ENCODE measurements around the gene CTSH.
"Not testable (repeated sequence)": the region's sequence is repeated elsewhere in the genome, so short reads cannot be mapped to it uniquely, and the experiment has no call there.

CTSH gene

DNA sequence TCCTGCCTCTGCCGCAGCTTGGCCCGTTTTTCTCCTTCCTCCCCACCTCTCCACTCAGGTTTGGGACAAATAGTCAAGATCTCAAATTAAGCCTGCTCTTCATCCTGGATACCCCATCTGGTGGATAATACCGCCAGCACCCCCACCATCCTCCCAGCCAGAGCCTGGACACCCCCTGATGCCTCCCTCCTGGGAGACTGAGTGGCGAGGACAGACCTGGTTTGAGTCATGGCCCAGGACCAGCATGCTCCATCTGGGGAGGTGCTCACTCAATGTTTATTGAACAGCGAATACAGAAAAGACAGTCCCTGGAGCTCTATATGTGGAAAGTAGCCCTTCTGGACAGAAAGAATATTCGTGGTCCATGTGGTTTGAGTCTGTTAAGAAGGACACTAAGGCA is 23.3 kb downstream of the CTSH start:
- DNase-seq, result no peak

DNA sequence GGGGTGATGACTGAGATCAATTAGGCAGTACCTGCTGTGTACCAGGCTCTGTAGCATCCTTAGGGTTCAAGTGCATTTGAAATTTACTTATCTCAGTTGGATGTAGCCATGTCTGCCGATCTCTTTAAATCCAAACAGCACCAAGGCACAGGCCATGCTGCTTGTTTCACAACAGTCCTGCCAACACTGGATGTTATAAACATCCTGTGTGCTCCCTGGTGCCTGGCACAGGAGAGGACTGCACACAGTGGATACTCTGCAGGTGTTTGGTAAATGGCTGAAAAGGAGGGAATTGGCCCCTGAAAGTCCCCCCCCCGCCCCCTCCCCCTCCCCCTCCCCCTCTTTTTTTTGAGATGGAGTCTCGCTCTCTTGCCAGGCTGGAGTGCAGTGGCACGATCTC is 27.0 kb downstream of the CTSH start:
- no peak for DNase-seq

DNA sequence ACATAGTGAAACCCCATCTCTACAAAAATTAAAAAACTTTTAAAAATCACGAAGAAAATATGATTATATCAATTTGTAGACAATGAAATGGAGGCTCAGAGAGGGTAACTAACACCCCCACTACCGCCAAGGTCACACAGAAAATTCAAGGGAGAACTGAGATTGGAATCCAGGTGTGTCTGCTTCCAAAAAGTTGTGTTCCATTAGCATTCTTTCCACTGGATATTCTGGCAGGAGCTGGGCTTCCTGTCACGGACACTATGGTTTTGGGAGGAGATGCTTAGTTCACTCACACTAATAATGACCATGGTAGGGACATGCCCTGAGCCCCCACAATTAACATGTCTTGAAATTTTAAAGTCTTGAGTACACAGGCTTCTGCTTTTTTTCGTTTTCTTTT is 28.8 kb downstream of the CTSH start:
- DNase-seq, result no peak

DNA sequence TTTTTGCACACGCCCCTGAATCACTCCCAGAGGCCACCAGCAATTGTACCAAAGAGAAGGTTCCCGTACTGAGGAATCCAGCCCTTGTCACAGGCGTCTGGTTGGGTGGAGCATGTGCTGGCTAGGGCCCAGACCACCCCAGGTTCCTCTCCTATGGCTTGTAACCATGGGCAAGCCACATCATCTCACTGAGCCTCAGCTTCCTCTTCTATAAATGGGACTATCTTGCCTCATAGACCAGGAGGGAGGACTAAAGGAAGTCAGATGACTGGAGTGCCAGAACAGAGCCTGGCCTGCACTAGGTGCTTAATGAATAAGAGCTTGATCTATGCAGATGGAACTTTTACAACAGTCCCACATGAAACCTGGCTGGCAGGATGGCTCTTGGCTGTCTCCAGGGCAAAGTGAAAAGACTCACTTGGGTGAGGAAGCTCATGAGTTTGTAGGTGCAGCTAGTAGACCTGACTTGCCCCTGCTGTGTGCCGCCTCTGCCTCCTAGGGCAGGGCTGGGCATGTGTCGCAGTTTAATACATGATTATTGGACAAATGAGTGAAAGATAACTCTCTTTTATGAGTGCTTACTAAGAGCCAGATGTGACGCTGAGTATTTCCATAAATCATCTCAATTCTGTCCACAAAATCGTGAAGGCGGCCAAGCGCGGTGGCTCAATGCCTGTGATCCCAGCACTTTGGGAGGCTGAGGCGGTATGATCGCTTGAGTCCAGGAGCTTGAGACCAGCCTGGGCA is 29.3 kb downstream of the CTSH start:
- DNase-seq, result no peak

DNA sequence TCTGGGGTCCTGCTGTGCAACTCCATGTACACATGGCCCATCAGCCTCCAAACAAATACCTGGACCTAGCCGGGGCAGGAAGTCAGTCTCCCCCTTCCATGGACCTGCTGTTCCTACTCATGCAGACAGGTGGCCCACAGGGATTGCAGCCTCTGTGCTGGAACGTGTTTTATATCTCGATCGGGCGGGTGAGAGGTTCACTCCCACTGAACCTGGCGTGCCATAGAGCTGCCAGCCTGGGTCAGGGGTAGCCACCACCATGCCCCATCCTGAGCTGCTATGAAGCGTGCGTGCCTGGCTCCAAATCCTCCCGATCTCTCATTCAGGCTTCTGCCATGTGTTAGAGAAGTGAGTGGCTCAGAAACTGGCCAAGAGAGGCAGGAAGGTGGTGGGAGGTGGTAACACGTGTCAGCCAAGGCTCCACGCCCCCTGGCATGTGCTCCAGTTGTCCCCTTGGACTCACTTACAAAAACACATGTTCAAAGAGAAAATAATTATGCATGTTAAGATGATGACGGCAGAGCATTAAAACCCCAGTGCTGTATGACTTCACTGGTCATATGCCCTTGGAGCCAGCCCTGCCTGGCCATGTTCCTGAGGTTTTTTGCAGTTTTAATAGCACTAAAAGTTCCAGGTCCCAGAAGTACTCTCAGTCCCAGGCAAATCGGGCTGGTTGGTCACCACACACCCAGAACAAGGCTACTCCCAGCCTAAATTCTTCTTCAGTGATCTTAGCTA is 30.6 kb downstream of the CTSH start:
- no peak for DNase-seq

DNA sequence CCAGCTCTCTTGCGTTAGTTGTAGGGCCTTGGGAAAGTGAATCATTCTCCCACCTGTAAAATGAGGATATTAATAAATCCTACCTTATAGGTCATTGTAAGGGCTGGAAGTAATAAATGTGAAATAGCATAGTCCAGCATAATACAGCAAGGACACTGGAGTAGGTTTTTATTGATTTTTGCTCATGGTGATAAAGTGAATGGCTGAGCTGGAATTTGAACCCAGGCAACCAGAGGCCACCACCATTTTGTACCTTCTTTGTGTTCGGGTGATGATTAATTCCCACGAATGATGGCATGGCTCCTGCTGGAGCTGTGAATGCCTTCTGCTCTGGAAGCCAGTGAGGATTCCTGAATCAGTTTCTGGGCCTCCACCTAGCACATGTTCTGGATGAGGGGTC is 31.8 kb downstream of the CTSH start:
- no peak for DNase-seq

DNA sequence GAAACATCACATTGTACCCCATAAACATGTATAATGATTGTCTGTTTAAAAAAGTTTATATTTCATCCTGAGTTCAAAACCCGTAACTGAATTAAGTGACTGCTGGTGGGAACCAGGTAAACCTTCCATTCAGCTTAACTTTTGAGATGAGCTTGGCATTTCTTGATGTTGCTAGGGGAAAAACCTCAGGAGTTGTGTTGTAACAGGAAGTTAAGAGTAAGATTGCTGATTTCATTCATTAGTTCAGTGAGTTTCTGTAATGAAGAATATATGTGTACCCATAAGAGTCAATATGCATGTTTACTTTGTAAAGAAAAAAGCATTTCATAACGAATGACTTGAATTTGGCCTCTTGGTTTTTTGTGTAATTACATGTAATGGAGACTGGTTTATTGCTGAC is 32.5 kb downstream of the CTSH start:
- no peak for DNase-seq

DNA sequence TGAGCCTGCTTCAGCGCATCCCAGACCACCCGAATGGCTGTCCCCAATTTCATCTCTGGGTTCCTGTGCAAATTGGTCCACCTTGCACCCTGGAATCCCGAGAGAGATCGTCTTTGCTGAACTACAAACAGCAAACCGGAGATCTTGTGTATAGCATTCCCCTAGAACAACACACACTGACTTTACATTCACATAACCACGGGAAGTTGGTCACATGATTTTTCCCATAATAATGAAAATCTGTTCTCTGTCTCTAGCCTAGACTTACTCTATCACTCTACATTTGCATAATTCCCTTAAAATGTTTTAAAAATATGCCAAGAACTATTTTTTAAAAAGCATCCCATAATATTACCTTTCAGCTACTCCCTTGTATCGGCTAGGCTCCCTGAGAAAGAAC is 34.6 kb downstream of the CTSH start:
- no peak for DNase-seq

DNA sequence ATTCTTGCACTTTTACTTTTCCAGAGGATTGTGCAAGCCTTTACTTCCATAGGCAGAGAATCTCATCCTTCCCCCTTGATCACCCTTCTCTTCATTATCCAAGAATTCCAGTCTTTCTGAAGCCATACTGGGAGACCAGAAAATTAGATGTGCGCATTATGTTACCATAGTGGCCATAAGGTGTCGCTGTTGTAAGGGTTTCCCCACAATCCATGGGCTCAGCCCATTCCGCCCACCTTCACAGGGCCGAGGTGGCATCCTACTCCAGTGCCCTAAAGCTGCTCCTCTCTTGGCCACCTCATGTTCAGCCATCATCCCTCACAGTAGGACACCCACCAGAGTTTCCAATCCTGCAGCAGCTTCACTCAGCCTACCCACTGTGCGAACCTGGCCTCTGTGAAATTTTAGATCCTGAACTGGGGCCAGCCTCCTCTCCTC is 35.0 kb downstream of the CTSH start:
- DNase-seq, result peak; percentile 21

DNA sequence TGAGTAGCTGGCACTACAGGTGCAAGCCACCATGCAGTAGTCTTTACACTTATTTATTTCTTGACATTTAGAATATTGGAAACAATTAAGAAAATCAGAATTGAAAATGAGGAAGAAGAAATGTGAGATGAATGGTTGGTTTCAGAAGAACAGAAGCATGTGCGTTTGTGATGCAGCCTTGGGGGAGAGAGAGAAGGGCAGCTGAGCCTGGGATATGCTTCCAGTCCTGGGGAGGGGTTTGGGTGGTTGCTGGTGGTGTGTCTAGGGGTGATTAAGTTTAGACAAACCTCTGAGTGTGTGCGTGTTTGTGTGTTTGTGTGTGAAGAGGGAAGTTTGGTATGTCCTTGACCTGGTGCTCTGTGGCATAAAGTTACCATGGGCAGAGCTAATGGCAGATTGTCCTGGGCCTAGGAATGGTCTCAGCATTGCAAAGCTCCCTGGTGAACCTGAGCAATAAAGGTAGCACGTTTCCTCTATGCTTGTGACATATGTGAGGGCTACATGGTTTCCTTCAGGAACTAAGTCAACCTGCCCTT is 35.6 kb downstream of the CTSH start:
- no peak for DNase-seq

DNA sequence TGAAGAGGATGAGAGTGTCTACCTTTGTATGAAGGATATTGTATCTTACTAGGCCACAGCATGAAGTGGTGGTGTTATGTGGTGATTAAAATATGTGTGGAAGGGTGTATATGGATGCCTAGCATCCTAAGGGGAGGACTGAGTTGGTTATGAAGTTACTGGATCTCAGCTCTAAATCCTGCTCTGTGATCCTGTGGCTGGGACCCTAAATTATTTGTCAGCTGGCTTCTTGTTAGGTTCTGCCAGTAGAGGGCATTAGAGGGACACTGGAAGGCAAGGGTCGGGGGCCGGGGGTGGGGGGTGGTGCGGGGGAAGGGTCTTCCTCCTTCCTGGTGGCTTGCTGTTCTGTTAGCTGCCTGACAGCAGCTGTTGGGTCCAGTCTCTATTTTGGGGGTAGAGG is 37.3 kb downstream of the CTSH start:
- DNase-seq, result no peak

DNA sequence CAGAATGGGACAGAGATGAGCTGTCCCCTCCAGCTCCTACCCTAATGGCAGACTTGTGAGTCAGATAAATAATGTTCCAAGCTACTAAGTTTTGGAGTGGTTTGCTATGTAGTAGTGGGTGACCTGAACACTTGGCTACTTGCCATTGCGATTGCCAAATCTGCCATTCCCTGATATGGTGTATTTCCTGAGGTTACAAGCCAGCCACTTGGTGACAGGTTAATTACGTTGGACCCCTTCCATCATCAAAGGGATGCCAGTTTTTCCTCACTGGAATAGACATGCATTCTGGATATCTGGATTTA is 38.6 kb downstream of the CTSH start:
- no peak for DNase-seq

DNA sequence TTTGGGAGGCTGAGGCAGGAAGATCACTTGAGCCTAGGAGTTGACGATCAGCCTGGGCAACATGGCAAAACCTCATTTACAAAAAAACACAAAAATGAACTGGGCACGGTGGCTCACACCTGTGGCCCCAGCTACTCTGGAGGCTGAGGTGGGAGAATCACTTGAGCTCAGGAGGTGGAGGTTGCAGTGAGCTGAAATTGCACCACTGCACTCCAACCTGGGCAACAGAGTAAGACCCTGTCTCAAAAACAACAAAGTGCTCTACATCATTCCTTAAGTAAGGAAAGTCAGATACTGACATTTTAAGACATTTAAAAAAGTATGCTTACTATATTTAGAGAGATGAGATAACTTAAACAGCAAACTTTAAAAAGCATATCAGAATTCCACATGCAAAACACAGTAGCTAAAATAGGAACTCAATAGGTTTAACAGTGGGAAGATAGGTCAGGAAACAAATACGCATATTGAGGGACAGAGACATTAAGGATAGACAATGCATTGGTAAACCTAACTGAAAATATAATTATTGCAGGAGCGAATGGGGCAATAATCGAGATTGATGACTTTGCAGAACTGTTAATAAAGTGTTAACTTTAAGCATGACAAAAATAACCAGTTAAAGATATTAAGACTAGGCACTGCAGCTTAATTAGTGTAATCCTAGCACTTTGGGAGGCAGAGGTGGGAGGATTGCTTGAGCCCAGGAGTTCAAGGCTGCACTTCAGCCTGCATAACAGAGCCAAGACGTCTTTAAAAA is 40.1 kb downstream of the CTSH start:
- DNase-seq, result no peak

DNA sequence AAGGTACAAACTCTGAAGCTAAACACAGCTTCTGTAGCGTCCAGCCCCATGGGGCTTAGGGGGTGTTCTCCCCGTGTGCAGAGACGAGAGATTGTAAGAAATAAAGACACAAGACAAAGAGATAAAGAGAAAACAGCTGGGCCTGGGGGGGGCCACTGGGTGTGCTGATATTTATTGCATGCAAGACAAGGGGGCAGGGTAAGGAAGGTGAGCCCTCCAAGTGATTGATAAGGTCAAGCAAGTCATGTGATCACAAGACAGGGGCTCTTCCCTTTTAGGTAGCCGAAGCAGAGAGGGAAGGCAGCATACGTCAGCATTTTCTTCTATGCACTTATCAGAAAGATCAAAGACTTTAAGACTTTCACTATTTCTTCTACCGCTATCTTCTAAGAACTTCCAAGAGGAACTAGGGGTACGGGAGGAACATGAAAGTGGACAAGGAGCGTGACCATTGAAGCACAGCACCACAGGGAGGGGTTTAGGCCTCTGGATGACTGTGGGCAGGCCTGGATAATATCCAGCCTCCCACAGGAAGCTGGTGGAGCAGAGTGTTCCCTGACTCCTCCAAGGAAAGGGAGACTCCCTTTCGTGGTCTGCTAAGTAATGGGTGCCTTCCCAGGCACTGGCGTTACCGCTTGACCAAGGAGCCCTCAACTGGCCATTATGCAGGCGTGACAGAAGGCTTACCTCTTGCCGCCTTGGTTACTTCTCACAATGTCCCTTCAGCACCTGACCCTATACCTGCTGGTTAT is 42.4 kb downstream of the CTSH start:
- not testable (repeated sequence) for DNase-seq

DNA sequence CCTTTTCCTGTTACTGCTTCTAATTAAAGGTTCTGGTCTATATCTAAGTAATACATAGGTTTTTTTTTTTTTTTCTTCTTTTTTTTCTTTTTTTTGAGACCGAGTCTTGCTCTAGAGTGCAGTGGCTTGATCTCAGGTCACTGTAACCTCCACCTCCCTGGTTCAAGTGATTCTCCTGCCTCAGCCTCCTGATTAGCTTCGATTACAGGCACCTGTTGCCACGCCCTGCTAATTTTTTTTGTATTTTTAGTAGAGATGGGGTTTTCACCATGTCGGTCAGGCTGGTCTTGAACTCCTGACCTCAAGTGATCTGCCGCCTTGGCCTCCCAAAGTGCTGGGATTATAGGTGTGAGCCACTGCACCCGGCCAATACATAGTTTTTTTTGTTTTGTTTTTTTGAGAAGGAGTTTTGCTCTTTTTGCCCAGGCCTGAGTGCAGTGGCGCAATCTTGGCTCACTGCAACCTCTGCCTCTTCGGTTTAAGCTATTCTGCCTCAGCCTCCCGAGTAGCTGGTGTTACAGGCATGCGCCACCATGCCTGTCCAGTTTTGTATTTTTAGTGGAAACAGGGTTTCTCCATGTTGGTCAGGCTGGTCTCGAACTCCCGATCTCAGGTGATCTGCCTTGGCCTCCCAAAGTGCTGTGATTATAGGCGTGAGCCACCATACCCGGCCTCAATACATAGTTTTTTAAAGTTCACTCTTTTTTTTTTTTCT is 43.9 kb downstream of the CTSH start:
- not testable (repeated sequence) for DNase-seq

DNA sequence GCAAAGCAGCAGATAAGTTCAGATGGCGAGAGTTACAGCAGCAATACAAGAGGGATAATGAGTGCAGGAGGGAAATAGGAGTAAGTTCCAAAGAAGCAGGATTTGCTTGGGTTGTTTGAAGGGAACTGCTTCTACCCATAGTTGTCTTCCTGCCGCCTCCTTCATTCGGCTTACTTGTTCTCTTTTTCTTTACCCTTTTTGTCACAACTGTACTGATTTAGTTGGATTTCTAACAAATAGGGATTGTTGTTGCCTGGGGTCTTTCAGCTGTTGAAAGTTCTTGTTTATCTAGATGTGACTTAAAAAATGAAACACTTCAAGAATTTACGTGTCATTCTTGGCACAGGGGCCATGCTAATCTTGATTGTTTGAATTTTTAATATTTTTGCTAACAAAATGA is 46.3 kb downstream of the CTSH start:
- no peak for DNase-seq

DNA sequence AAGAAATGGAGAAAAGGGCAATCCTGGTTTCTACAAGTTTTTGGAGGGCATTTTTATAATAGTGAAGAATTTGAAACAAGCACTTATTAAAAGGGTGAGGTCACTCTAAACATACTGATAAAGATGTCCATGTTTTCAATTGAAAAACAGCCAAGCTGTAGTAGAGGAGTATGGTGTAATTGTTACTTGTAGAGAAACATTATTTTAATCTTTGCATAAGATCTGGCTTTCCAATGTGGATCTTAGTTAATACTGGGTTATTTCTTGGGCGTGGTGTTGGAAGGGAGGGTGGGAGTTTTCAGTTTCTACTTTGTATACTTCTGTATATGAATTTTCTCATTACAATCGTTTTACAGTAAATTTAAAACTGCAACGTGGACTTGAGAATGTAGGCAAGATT is 49.4 kb downstream of the CTSH start:
- no peak for DNase-seq

DNA sequence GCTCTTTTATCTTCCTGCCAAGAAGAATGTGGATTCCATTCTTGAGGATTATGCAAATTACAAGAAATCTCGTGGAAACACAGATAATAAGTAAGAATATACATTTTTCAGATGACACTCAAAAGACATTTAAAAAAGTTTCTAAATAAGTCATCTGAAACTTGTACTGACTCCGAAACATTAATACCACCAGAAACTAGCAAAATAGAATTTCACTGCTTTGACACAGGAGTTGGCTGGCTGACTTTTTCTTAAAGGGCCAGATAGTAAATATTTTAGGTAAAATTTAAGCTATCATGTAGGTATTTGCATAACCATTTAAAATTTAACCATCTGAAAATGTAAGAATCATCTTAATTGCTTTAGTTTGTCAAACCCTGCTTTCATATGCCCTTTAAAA is 51.3 kb downstream of the CTSH start:
- no peak for DNase-seq

DNA sequence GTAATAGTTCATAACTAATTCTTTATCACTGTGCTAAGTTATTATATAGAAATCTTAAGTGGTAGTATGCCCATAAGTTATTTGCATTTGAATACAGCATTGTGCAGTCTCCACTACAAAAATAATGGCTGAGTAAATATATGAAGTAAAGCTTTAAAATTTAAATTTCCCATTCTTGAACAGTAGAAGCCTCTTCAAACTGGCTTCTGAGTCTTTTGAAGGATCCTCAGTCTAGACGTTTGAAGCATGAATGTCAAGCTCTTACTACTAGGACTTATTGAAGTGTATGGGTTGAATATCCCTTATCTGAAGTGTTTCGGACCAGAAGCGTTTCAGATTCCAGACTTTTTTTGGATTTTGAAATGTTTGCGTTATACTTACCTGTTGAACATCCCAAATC is 55.8 kb downstream of the CTSH start:
- DNase-seq, result no peak

DNA sequence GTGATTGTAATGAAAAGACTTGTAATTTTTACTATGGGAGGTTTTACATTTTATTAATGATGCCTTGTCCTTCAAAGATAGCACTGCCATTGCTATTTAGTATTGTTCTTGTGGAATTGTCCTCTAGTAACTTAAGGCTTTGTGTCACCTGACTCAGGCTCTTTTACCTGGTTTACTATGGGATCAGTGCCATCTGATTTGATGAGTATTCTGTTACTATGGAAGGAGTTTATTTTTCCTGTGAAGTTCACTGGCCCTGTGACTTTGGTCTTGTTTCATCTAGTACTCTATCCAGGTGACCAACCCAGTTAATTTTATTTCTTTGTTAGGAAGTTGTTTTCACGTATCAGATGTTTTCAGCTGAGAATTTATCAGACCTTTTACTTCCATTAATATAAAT is 63.2 kb downstream of the CTSH start:
- no peak for DNase-seq

DNA sequence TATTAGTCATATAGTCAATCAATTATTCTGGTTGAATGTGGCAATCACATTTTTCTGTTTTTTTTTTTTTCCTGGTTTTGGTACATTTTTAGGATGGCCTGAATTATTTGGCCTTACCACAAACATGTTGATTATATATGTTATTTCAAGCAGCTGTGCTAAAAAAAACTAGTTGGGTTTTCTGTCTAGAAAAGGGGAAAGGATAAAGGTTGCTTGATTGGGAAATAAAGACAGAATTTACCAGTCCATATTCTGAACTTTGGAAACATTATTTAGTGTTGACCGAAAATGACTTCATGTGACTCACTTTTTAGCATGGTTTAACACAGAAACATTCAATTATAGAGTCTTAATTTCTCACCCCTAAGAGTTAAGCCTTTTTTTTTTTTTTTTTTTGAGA is 64.0 kb downstream of the CTSH start:
- DNase-seq, result no peak

DNA sequence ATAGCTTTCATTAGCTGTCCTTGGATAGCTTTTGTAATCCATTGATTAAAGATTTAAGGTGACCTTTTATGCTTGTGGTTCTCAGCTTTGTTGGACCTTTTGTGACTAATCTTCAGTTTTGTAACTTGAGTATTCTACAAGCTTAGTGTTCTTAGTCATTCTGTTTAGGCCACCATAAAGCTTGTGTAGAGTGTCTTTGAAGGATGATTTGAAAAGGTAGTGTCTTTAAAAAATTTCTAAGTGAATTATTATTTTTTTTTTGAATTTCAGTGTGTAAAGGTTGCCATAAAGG is 64.7 kb downstream of the CTSH start:
- DNase-seq, result no peak

Measured in activated CD4-positive, alpha-beta T cell treated with anti-CD3 and anti-CD28 coated beads, Interleukin-2, amount 50 U/mL, for 1 hour (primary cell).